WI38 (cell line): Measurements from ENCODE around the gene ERCC4.

Source experiments
- H3K4me3 ChIP-seq: 2 replicates; pipeline ENCODE4 v1.5.1; 2011; ENCODE audit warnings: low read depth, mild to moderate bottlenecking, control low read depth, low read length
- CTCF ChIP-seq: IDR thresholded peaks from 2 replicates; pipeline ENCODE4 v1.5.1; 2012; ENCODE audit warnings: low read depth, mild to moderate bottlenecking, control low read depth, low read length

The ERCC4 gene

DNA sequence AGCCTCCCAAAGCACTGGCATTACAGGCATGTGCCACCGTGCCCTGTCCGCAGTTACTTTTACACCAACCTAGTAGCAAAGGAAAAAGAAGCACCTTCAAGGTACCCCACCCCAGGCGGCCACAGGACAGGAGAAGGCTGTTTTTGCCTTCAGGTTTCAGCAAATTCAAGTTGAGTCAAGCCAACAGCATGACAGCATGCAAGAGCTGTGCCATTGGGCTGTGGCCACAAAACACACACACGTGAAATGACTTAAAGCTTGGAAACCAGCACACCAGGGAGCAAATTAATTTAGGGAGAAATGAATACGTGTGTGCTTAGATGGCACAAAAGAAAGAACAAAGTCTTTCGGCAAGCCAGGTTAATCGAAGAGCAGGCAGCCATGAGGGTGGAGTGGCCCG, 39.7 kb downstream of the ERCC4 start:
- no peak overlapping the region for H3K4me3 ChIP-seq
- no peak for TF ChIP-seq CTCF

DNA sequence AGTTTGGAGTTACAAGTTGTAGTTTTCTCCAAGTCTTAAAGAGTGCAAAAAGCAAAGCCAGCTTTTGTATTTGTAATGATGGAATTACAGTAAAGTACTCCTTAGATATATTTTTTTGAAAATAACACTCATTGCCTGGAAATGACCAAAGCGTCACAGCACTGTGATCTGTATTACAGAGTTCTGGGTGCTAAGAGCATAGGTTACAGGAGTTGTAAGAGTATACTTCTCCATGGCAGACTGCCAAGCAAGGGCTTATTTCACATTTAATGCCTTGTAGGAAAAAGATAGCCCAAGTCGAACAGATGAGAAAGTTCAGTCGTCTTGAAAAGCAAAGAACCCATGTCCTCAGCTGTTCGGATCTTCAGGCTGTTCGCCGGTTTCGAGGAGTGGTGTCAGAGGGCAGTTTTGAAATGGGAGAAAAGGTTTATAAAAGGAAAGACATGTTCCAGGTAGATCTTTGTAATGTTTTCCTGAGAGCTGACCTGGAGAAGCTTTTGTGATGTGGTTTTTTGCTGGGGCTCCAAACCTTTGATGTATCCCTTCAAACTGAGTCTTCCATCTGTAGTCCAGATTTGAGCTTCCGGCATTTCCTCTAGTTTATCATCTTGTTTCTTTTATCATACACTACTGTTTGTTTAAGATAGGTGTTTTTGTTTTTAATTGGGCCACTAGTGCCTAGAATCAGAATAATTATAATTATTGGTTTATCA, 41.3 kb downstream of the ERCC4 start:
- no peak overlapping the region for H3K4me3 ChIP-seq
- TF ChIP-seq CTCF = no peak

DNA sequence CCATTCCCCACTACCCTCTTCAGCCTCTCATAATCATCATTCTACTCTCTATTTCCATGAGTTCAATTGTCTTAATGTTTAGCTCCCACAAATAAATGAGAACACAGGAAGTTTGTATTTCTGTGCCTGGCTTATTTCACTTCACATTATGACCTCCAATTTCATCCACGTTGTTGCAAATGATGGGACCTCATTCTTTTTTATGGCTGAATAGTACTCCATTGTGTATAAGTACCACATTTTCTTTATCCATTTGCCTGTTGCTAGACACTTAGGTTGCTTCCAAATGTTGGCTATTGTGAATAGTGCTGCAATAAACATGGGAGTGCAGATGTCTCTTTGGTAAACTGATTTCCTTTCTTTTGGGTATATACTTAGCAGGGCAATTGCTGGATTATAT, 42.3 kb downstream of the ERCC4 start:
- TF ChIP-seq CTCF = no peak

DNA sequence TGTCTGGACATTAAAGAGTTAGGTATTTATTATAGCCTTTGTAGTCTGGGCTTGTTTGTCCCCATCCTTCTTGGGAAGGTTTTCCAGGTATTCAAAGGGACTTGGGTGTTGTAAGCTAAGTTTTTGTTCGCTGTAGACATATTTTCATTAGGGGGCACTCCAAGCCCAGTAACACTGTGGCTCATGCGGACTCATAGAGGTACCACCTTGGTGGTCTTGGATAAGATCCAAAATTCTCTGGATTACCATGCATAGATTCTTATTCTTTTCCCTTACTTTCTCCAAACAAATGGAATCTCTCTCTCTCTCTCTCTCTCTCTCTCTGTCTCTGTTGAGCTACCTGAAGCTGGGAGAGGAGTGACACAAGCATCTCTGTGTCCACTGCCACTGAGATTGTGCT, 48.9 kb downstream of the ERCC4 start:
- no peak for TF ChIP-seq CTCF

More for the DNA sequence above, 42.3 kb downstream of the ERCC4 start:
- H3K4me3 ChIP-seq = no peak overlapping the region

DNA sequence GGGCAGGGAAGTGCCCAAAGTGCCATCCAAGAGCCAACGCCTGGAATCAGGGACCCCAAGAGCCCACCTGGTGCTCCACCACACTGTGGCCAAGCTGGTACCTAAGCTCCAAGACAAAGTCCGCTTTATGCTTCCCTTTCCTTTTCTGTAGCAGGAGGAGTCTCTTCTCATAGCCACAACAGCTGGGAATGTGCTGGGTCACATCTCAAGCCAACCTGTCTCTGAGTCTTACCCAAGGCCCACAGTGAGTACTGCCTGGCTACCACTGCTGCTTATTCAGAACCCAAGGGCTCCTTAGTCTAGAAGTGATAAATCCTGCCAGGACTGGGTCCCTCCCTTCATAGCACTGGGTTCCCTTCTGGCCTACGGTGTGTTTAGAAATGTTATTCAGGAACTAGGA, 49.8 kb downstream of the ERCC4 start:
- TF ChIP-seq CTCF = no peak
- no peak overlapping the region for H3K4me3 ChIP-seq

More for the DNA sequence above, 48.9 kb downstream of the ERCC4 start:
- H3K4me3 ChIP-seq = no peak overlapping the region

DNA sequence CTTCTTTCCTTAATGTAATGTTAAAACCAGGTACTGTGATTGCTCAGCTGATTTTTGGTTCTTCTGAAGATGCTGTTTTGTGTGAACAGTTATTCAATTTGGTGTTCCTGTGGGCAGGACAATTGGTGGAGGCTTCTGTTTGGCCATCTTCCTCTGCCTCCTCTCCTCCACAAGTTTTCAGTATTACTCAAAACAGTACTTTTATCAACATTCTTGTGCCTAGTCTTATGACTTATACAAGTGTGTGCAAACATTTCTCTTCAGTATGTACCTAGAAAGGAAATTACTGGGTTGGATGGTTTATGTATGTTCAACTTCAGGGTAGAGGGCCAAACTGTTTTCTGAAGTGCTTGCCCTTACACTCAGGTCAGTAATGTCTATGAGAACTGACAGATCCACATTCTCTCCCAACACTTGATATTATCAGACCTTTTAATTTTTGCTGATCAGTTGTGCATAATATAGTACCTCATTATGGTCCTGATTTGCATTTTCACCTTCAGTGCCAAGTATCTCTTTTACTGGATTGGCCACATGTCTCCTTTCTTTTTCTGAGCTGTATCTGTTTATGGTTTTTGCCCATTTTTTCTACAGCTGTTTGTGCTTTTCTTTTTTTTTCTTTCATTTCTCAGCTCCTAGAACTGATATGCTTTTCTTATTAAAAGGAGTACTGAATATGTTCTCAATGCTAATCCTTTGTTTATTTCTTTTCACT, 50.9 kb downstream of the ERCC4 start:
- no peak for TF ChIP-seq CTCF
- H3K4me3 ChIP-seq = no peak overlapping the region

GRCh38 chr16:13973321-13974023, 53.5 kb downstream of the ERCC4 start:
- no peak overlapping the region for H3K4me3 ChIP-seq
- TF ChIP-seq CTCF = no peak
